Heart left ventricle (tissue), 16 donors: ENCODE measurements around the gene PPAN. TPM values are rescaled to one million over a fixed set of nuclear protein-coding genes. Genes with fewer than 3 reads are reported as not detected.

Experiments used
- ATAC-seq, 4 donors: fragments of 200-7000 bp; cut with Tn5 transposase; one replicate each; pipeline ENCODE4 v1.9.1; 2020 to 2022; ENCODE audit warnings: moderate library complexity in 4 of 4, mild to moderate bottlenecking in 3 of 4, moderate number of reproducible peaks in 1 of 4
- DNase-seq, 5 donors: peaks; one replicate each; pipeline ENCODE4 v3.0.0-alpha.2; 2020
- H3K27ac ChIP-seq, 12 donors: fragments of 200-600 bp; sonication (generic) in 4 of 12; one replicate each; pipeline versions ENCODE4 v1.5.0 to v1.8.0; 2016 to 2022; ENCODE audit warnings: mild to moderate bottlenecking in 2 of 12
- H3K27me3 ChIP-seq, 9 donors: fragments of 200-600 bp; sonication (generic) in 2 of 9; one replicate each; pipeline versions ENCODE4 v1.5.1 to v1.8.0; 2016 to 2022; ENCODE audit warnings: mild to moderate bottlenecking in 3 of 9
- H3K36me3 ChIP-seq, 9 donors: fragments of 200-600 bp; sonication (generic) in 2 of 9; one replicate each; pipeline versions ENCODE4 v1.5.0 to v1.8.0; 2018 to 2022; ENCODE audit warnings: mild to moderate bottlenecking in 2 of 9
- H3K4me1 ChIP-seq, 12 donors: fragments of 200-600 bp; sonication (generic) in 4 of 12; one replicate each; pipeline versions ENCODE4 v1.5.0 to v1.8.0; 2016 to 2022; ENCODE audit warnings: mild to moderate bottlenecking in 3 of 12
- H3K4me3 ChIP-seq, 12 donors: fragments of 200-600 bp; sonication (generic) in 4 of 12; one replicate each; pipeline versions ENCODE4 v1.5.0 to v1.8.0; 2017 to 2022; ENCODE audit warnings: mild to moderate bottlenecking in 9 of 12, moderate library complexity in 4 of 12
- H3K9me3 ChIP-seq, 12 donors: fragments of 200-600 bp; sonication (generic) in 4 of 12; one replicate each; pipeline versions ENCODE4 v1.5.0 to v1.8.0; 2016 to 2022; ENCODE audit warnings: mild to moderate bottlenecking in 1 of 12
- POLR2A ChIP-seq, 2 donors: fragments of 450-650 bp; IDR thresholded peaks; one replicate each; pipeline ENCODE4 v1.6.1; 2017; ENCODE audit warnings: antibody characterized with exemption in 2 of 2, mild to moderate bottlenecking in 2 of 2, moderate library complexity in 2 of 2
- WGBS, 4 donors: extraction: QIAGEN DNeasy Blood & Tissue Kit in 2 of 4; methylation state at CpG; one replicate each; pipeline versions ENCODE4 v1.1.5 to v1.1.7; 2013 to 2018; 5-methylcytosine and 5-hydroxymethylcytosine counted together
- intact Hi-C, 10 donors: fragments of 100-400 bp; cut with DNase I; formaldehyde crosslinking; loops; one replicate each; pipeline versions ENCODE4 v1.11.1 to v1.14.2; 2022
- polyA plus RNA-seq, 2 donors: library from polyadenylated mRNA; stranded (reverse); fragments of 200-250 nt; gene quantifications; one replicate each; pipeline ENCODE4 v1.2.3, GENCODE V29; 2013
- total RNA-seq, 9 donors: library from RNA; depleted of rRNA in 2 of 9; stranded (reverse); fragments of >200 nt in 2 of 9; fragmentation: NEBNext Ultra II Directional in 3 of 9; extraction: Animal tissue kit (Norgen Biotek cat#: 25700) in 3 of 9; gene quantifications; one replicate each; pipeline versions ENCODE4 v1.1.0 to v1.2.4, GENCODE V29; 2016 to 2023
- TF ChIP-seq, protein P1 (sequence below), 12 donors: fragments of 200-600 bp; sonication (generic) in 4 of 12; IDR thresholded peaks; one replicate each; pipeline versions ENCODE4 v1.5.0 to v1.8.0; 2018 to 2022; ENCODE audit warnings: antibody characterized with exemption in 12 of 12, mild to moderate bottlenecking in 5 of 12
- donor health status: ischemic (EF 13 %, LVEDD 7.1; RV severe dilation, severe dysfunction).
- donor health status: healthy with polysubstance abuse.
- donor health status: DM: no; HTN: yes; CAD: no.
- donor health status: DM: no; HTN: no; CAD: no.
- donor health status: ischemic (EF 25% LVEDD 6.9; RV normal size, moderate dysfunction).
- donor health status: ischemic (EF 25% LVEDD 5.7; RV mildly dilated, moderate dysfunction).
- donor health status: healthy.
- donor health status: DM: yes; HTN: yes; CAD: no.
- donor health status: ischemic (EF 35%, LVEDD 5.7; RV mildly dilated, moderate dysfunction).
- donor health status: nonischemic (EF 11% LVEDD 7.7; RV severe dilation, severe dysfunction).
- donor health status: DM: yes; HTN: yes; CAD: no.
- donor health status: PGD.
- donor health status: ischemic (EF 29% LVEDD 5.4; RV normal size, mild dysfunction).
- donor health status: nonischemic (EF 23%, LVEDD 6.1; RV moderate dilation, normal function).

The PPAN gene
- total and polyA plus RNA-seq, 11 donors = 16.3 to 41.4 (median 22.5) TPM

DNA sequence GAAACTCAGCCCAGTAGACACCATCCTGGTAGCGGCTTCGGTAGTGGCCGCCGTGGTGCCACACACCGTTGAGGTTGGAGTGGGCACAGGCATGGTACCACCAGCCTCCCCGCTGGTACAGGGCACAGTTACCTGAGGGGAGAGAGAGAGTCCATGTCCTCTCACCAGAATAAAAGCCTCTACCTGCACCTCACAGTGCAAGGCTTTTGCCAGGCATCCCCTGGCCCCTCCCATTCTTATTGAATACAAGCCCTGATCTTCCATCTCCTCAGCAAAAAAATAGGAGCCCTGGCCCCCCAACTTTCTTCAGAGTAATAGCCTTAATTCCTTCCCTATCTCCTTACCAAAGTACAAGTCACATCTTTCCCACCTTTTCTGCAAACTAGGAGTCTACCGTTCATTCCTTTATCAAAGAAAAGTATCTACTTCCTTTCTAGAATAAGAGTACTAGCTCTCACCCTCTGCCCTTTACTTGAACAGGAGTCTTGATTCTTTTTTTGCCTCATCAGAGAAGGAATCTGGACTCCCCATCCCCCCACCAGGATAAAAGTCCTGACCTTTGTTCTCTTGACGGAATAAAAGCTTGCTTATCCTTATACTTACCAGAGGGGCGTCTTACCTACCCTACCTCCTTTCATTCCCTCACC, 13.4 kb upstream of the PPAN start:
- WGBS, 4 donors = 88 to 94% (median 90%) methylated on average over 3 to 9 of the region's 9 CpGs
- TF ChIP-seq POLR2A (IDR thresholded peaks at IDR 0.05) = no peak
- TF ChIP-seq, protein P1, sequence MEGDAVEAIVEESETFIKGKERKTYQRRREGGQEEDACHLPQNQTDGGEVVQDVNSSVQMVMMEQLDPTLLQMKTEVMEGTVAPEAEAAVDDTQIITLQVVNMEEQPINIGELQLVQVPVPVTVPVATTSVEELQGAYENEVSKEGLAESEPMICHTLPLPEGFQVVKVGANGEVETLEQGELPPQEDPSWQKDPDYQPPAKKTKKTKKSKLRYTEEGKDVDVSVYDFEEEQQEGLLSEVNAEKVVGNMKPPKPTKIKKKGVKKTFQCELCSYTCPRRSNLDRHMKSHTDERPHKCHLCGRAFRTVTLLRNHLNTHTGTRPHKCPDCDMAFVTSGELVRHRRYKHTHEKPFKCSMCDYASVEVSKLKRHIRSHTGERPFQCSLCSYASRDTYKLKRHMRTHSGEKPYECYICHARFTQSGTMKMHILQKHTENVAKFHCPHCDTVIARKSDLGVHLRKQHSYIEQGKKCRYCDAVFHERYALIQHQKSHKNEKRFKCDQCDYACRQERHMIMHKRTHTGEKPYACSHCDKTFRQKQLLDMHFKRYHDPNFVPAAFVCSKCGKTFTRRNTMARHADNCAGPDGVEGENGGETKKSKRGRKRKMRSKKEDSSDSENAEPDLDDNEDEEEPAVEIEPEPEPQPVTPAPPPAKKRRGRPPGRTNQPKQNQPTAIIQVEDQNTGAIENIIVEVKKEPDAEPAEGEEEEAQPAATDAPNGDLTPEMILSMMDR (IDR thresholded peaks at IDR 0.05) = no peak
- H3K27ac ChIP-seq = no peak overlapping the region
- DNase-seq = no peak
- H3K9me3 ChIP-seq = peaks cover 0 to 10% (median 0%) of the 10 kb centered on the region in 12 donors
- no peaks in the 10 kb centered on the region for H3K27me3 ChIP-seq
- peaks cover 0 to 48% (median 19%) of the 10 kb centered on the region in 9 donors for H3K36me3 ChIP-seq
- peaks cover 0 to 17% (median 9%) of the 10 kb centered on the region in 12 donors for H3K4me1 ChIP-seq
- intact Hi-C loops = no loop called here
- H3K4me3 ChIP-seq = no peak overlapping the region
- ATAC-seq = no peak

- H3K4me1 ChIP-seq = peaks cover 0 to 17% (median 9%) of the 10 kb centered on the region in 12 donors
- no peaks in the 10 kb centered on the region for H3K27me3 ChIP-seq
- DNase-seq = peak in 1 of 5 donors; percentile 65
- H3K4me3 ChIP-seq = no peak overlapping the region
- ATAC-seq = no peak
- intact Hi-C loops = no loop called here
- peaks cover 0 to 48% (median 19%) of the 10 kb centered on the region in 9 donors for H3K36me3 ChIP-seq
- no peak for TF ChIP-seq POLR2A (IDR thresholded peaks at IDR 0.05)
- TF ChIP-seq, protein P1 (IDR thresholded peaks at IDR 0.05) = no peak
- no peak overlapping the region for H3K27ac ChIP-seq
- WGBS, 4 donors = 81 to 90% (median 87%) methylated on average over 17 to 22 of the region's 22 CpGs
- peaks cover 0 to 10% (median 0%) of the 10 kb centered on the region in 12 donors for H3K9me3 ChIP-seq
Observed at GRCh38 chr19:10093295-10094186, 12.6 kb upstream of the PPAN start.

- Histone ChIP-seq H3K27me3 (no peaks in the 10 kb centered on the region), H3K27ac (peak overlapping the region in 11 of 12 donors; percentile 22 to 83 (median 47)), H3K4me3 (peak overlapping the region in 8 of 12 donors; percentile 12 to 57 (median 34)), H3K4me1 (peaks cover 0 to 17% (median 9%) of the 10 kb centered on the region in 12 donors), H3K36me3 (peaks cover 0 to 31% (median 8%) of the 10 kb centered on the region in 9 donors), H3K9me3 (peaks cover 0 to 5% (median 0%) of the 10 kb centered on the region in 12 donors)
- WGBS, 4 donors = 22 to 35% (median 26%) methylated on average over 7 of the region's 7 CpGs
- DNase-seq = no peak
- ATAC-seq = no peak
- intact Hi-C loops = loop anchor here in 1 of 10 donors (5.0 kb wide), 1 partner anchor 163 kb away; no protein-coding TSS in a partner anchor
- TF ChIP-seq, protein P1 (IDR thresholded peaks at IDR 0.05) = no peak
- no peak for TF ChIP-seq POLR2A (IDR thresholded peaks at IDR 0.05)
Observed at GRCh38 chr19:10095622-10095947, 10.6 kb upstream of the PPAN start.
